ENCODE measurements around the gene HDGFL1.

HDGFL1 gene

GRCh38 chr6:22589118-22589517 lies 19.8 kb downstream of the HDGFL1 start:
- DNase-seq (ENCODE audit: low read depth in 2 of 3, low spot score in 2 of 3): no peak

GRCh38 chr6:22590423-22590822 lies 21.1 kb downstream of the HDGFL1 start:
- DNase-seq (ENCODE audit: low read depth in 2 of 3, low spot score in 2 of 3): no peak

- DNase-seq (ENCODE audit: low read depth in 2 of 3, low spot score in 2 of 3): no peak
These were observed 24.5 kb downstream of the HDGFL1 start for GRCh38 chr6:22593895-22594294.

- DNase-seq (ENCODE audit: low read depth in 2 of 3, low spot score in 2 of 3): no peak
These were observed 26.6 kb downstream of the HDGFL1 start for GRCh38 chr6:22596011-22596410.

GRCh38 chr6:22598339-22598738 lies 29.0 kb downstream of the HDGFL1 start:
- DNase-seq (ENCODE audit: low read depth in 2 of 3, low spot score in 2 of 3): no peak

- no peak for DNase-seq (ENCODE audit: low read depth in 2 of 3, low spot score in 2 of 3)
These were observed 30.7 kb downstream of the HDGFL1 start for GRCh38 chr6:22600059-22600458.

- DNase-seq (ENCODE audit: low read depth in 2 of 3, low spot score in 2 of 3): no peak
These were observed 32.6 kb downstream of the HDGFL1 start for GRCh38 chr6:22601984-22602383.

- no peak for DNase-seq (ENCODE audit: low read depth in 2 of 3, low spot score in 2 of 3)
These were observed 36.4 kb downstream of the HDGFL1 start for GRCh38 chr6:22605736-22606135.

GRCh38 chr6:22610127-22610526 lies 40.8 kb downstream of the HDGFL1 start:
- DNase-seq (ENCODE audit: low read depth in 2 of 3, low spot score in 2 of 3): no peak

GRCh38 chr6:22612236-22612635 lies 42.9 kb downstream of the HDGFL1 start:
- DNase-seq (ENCODE audit: low read depth in 2 of 3, low spot score in 2 of 3): no peak

- no peak for DNase-seq (ENCODE audit: low read depth in 2 of 3, low spot score in 2 of 3)
These were observed 43.7 kb downstream of the HDGFL1 start for GRCh38 chr6:22613051-22613450.

GRCh38 chr6:22613695-22614094 lies 44.3 kb downstream of the HDGFL1 start:
- DNase-seq (ENCODE audit: low read depth in 2 of 3, low spot score in 2 of 3): no peak

GRCh38 chr6:22614547-22614946 lies 45.2 kb downstream of the HDGFL1 start:
- no peak for DNase-seq (ENCODE audit: low read depth in 2 of 3, low spot score in 2 of 3)

GRCh38 chr6:22621028-22621427 lies 51.7 kb downstream of the HDGFL1 start:
- DNase-seq (ENCODE audit: low read depth in 2 of 3, low spot score in 2 of 3): no peak

Data from activated CD8-positive, alpha-beta memory T cell treated with anti-CD3 and anti-CD28 coated beads for 48 hours (primary cell).